Suprapubic skin (tissue), 4 donors: ENCODE results near the gene NPHP1. TPM values are rescaled to one million over a fixed set of nuclear protein-coding genes. Genes with fewer than 3 reads are reported as not detected.
"Not testable (repeated sequence)": the region's sequence is repeated elsewhere in the genome, so short reads cannot be mapped to it uniquely, and the experiment has no call there.

Source experiments
- DNase-seq, 2 donors: peaks; one replicate each; pipeline ENCODE4 v3.0.0-alpha.2; 2019; ENCODE audit warnings: low spot score in 2 of 2
- H3K27ac ChIP-seq: fragments of 200-600 bp; sonication (generic); one replicate; pipeline ENCODE4 v1.5.1; 2019
- H3K27me3 ChIP-seq: fragments of 200-600 bp; sonication (generic); one replicate; pipeline ENCODE4 v1.5.1; 2019
- H3K36me3 ChIP-seq: fragments of 200-600 bp; sonication (generic); one replicate; pipeline ENCODE4 v1.5.1; 2019
- H3K4me1 ChIP-seq: fragments of 200-600 bp; sonication (generic); one replicate; pipeline ENCODE4 v1.5.1; 2019
- H3K4me3 ChIP-seq: fragments of 200-600 bp; sonication (generic); one replicate; pipeline ENCODE4 v1.5.1; 2019; ENCODE audit warnings: mild to moderate bottlenecking
- H3K9me3 ChIP-seq: fragments of 200-600 bp; sonication (generic); one replicate; pipeline ENCODE4 v1.5.1; 2019
- CTCF ChIP-seq, 2 donors: fragments of 200-600 bp in 1 of 2; fragments of 450-650 bp in 1 of 2; sonication (generic) in 1 of 2; IDR thresholded peaks; one replicate each; pipeline ENCODE4 v1.5.1; 2016 to 2019; ENCODE audit warnings: antibody characterized with exemption in 2 of 2, mild to moderate bottlenecking in 1 of 2, moderate library complexity in 1 of 2
- EP300 ChIP-seq: sonication (generic); formaldehyde crosslinking; IDR thresholded peaks from one replicate; pipeline ENCODE4 v1.6.1; 2017; ENCODE audit warnings: antibody characterized with exemption
- POLR2A ChIP-seq, 2 donors: fragments of 450-650 bp; IDR thresholded peaks; one replicate each; pipeline ENCODE4 v1.6.1; 2017; ENCODE audit warnings: antibody characterized with exemption in 2 of 2, mild to moderate bottlenecking in 2 of 2, moderate library complexity in 2 of 2
- POLR2AphosphoS5 ChIP-seq, 3 donors: sonication (generic); formaldehyde crosslinking; IDR thresholded peaks; one replicate each; pipeline ENCODE4 v1.6.1; 2017; ENCODE audit warnings: antibody characterized with exemption in 3 of 3
- WGBS: methylation state at CpG from one replicate; pipeline ENCODE4 v1.1.5; 2018; 5-methylcytosine and 5-hydroxymethylcytosine counted together
- total RNA-seq, 4 donors: library from RNA; depleted of rRNA; stranded (reverse); fragments of >200 nt; gene quantifications; one replicate each; pipeline ENCODE4 v1.1.0, GENCODE V29; 2016

NPHP1 gene
- total RNA-seq, 4 donors from 2014 or later: 1.9 to 6.5 (median 3.2) TPM

- 93% methylated on average over 4 of the region's 4 CpGs for WGBS
- no peak overlapping the region for H3K27ac ChIP-seq
- no peak for DNase-seq
- H3K27me3 ChIP-seq: no peaks in the 10 kb centered on the region
- H3K9me3 ChIP-seq: no peaks in the 10 kb centered on the region
- H3K4me3 ChIP-seq: no peak overlapping the region
- no peak for TF ChIP-seq POLR2AphosphoS5 (IDR thresholded peaks at IDR 0.05)
- peaks cover 50% of the 10 kb centered on the region for H3K4me1 ChIP-seq
- no peaks in the 10 kb centered on the region for H3K36me3 ChIP-seq
These were observed 99.6 kb downstream of the NPHP1 start for GRCh38 chr2:110105183-110105582.

GRCh38 chr2:110104025-110104771 lies 100.6 kb downstream of the NPHP1 start:
- no peaks in the 10 kb centered on the region for H3K27me3 ChIP-seq
- H3K27ac ChIP-seq: no peak overlapping the region
- peaks cover 56% of the 10 kb centered on the region for H3K4me1 ChIP-seq
- no peak for DNase-seq
- H3K4me3 ChIP-seq: no peak overlapping the region
- H3K36me3 ChIP-seq: no peaks in the 10 kb centered on the region
- no peaks in the 10 kb centered on the region for H3K9me3 ChIP-seq
- 86% methylated on average over 10 of the region's 10 CpGs for WGBS
- no peak for TF ChIP-seq CTCF (IDR thresholded peaks at IDR 0.05)
- TF ChIP-seq POLR2A (IDR thresholded peaks at IDR 0.05): no peak
- no peak for TF ChIP-seq POLR2AphosphoS5 (IDR thresholded peaks at IDR 0.05)
- no peak for TF ChIP-seq EP300

- Histone ChIP-seq H3K4me1 (peaks cover 60% of the 10 kb centered on the region), H3K4me3 (no peak overlapping the region), H3K9me3 (no peaks in the 10 kb centered on the region), H3K36me3 (no peaks in the 10 kb centered on the region), H3K27me3 (no peaks in the 10 kb centered on the region), H3K27ac (no peak overlapping the region)
- TF ChIP-seq EP300 (no peak), POLR2AphosphoS5 (IDR thresholded peaks at IDR 0.05) (no peak), CTCF (IDR thresholded peaks at IDR 0.05) (no peak), POLR2A (IDR thresholded peaks at IDR 0.05) (no peak)
- 86% methylated on average over 20 of the region's 20 CpGs for WGBS
- DNase-seq: peak in 1 of 2 donors; percentile 74
These were observed 101.5 kb downstream of the NPHP1 start for GRCh38 chr2:110103061-110103961.

GRCh38 chr2:110101901-110102803 lies 102.7 kb downstream of the NPHP1 start:
- DNase-seq: peak in 1 of 2 donors; percentile 74
- Histone ChIP-seq H3K4me3 (no peak overlapping the region), H3K27me3 (no peaks in the 10 kb centered on the region), H3K36me3 (no peaks in the 10 kb centered on the region), H3K9me3 (no peaks in the 10 kb centered on the region), H3K4me1 (peaks cover 62% of the 10 kb centered on the region), H3K27ac (peak overlapping the region; percentile 87)
- no peak for TF ChIP-seq EP300
- no peak for TF ChIP-seq POLR2A (IDR thresholded peaks at IDR 0.05)
- TF ChIP-seq POLR2AphosphoS5 (IDR thresholded peaks at IDR 0.05): no peak
- TF ChIP-seq CTCF (IDR thresholded peaks at IDR 0.05): no peak
- 60% methylated on average over 9 of the region's 9 CpGs for WGBS

GRCh38 chr2:110101280-110101844 lies 103.5 kb downstream of the NPHP1 start:
- H3K27me3 ChIP-seq: no peaks in the 10 kb centered on the region
- TF ChIP-seq POLR2AphosphoS5 (IDR thresholded peaks at IDR 0.05): peak; percentile 25 to 69 (median 63)
- no peak for TF ChIP-seq CTCF (IDR thresholded peaks at IDR 0.05)
- no peak for TF ChIP-seq POLR2A (IDR thresholded peaks at IDR 0.05)
- TF ChIP-seq EP300: no peak
- WGBS: 2% methylated on average over 11 of the region's 11 CpGs
- H3K4me3 ChIP-seq: no peak overlapping the region
- peak overlapping the region; percentile 87 for H3K27ac ChIP-seq
- peak; percentile 95 for DNase-seq
- H3K9me3 ChIP-seq: no peaks in the 10 kb centered on the region
- peaks cover 60% of the 10 kb centered on the region for H3K4me1 ChIP-seq
- H3K36me3 ChIP-seq: no peaks in the 10 kb centered on the region

- not testable (repeated sequence) for H3K4me3 ChIP-seq, DNase-seq, H3K27me3 ChIP-seq, H3K36me3 ChIP-seq, H3K9me3 ChIP-seq
- 88% methylated on average over 4 of the region's 4 CpGs for WGBS
- peak overlapping the region; percentile 87 for H3K27ac ChIP-seq
- peaks cover 55% of the 10 kb centered on the region for H3K4me1 ChIP-seq
These were observed 103.9 kb downstream of the NPHP1 start for GRCh38 chr2:110100880-110101279.
